ENCODE measurements around the gene TASP1. TPM values are rescaled to one million over a fixed set of nuclear protein-coding genes. Genes with fewer than 3 reads are reported as not detected.

Gene TASP1
- total RNA-seq, 2 experiments from 2014 or later: 10.7 to 11.3 TPM

DNA sequence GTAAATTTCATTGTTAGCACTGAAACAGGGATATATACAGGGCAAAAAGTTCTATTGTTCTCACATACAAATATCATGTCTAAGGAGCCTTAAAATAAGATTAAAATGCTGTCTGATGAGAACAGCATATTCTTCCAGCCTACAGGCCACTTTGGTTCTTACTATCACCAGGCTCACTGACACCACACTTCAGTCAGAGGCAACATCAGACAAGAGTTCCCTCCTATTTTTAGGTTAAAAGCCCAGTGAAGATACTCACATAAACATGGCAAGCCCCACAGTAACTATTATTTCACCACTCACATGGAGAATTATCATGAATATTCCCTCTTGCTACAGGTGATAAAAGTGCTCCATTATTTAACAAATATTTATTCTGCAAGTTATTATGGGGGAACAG, 241.9 kb downstream of the TASP1 start:
- Histone ChIP-seq H3K9me3 (ENCODE audit: control insufficient read depth in 1 of 2, insufficient read depth in 1 of 2, low read length in 2 of 2) (no peaks in the 10 kb centered on the region), H3K4me3 (ENCODE audit: low read length) (no peak overlapping the region), H3K27ac (ENCODE audit: low read depth in 1 of 2, low read length in 2 of 2) (no peak overlapping the region), H3K4me1 (ENCODE audit: insufficient read depth, low read length) (no peaks in the 10 kb centered on the region), H3K27me3 (ENCODE audit: control insufficient read depth in 1 of 2, insufficient read depth in 2 of 2, low read length in 2 of 2) (no peaks in the 10 kb centered on the region), H3K36me3 (ENCODE audit: insufficient read depth, low read length) (no peaks in the 10 kb centered on the region)
- ChIA-PET CTCF (no interaction called here), POLR2A (no interaction called here)
- Mint-ChIP-seq H3K27ac (no peak overlapping the region), H3K4me1 (ENCODE audit: low read depth) (no peaks in the 10 kb centered on the region), H3K27me3 (no peaks in the 10 kb centered on the region), H3K36me3 (ENCODE audit: low read depth) (peaks cover 41% of the 10 kb centered on the region), H3K9me3 (no peaks in the 10 kb centered on the region), H3K4me3 (no peak overlapping the region)
- TF ChIP-seq, protein P1, sequence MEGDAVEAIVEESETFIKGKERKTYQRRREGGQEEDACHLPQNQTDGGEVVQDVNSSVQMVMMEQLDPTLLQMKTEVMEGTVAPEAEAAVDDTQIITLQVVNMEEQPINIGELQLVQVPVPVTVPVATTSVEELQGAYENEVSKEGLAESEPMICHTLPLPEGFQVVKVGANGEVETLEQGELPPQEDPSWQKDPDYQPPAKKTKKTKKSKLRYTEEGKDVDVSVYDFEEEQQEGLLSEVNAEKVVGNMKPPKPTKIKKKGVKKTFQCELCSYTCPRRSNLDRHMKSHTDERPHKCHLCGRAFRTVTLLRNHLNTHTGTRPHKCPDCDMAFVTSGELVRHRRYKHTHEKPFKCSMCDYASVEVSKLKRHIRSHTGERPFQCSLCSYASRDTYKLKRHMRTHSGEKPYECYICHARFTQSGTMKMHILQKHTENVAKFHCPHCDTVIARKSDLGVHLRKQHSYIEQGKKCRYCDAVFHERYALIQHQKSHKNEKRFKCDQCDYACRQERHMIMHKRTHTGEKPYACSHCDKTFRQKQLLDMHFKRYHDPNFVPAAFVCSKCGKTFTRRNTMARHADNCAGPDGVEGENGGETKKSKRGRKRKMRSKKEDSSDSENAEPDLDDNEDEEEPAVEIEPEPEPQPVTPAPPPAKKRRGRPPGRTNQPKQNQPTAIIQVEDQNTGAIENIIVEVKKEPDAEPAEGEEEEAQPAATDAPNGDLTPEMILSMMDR (IDR thresholded peaks at IDR 0.05): no peak
- DNase-seq (no peak), ATAC-seq (ENCODE audit: poor library complexity) (no peak)
- intact Hi-C loops (cut with DNase I, micrococcal nuclease): no loop called here

DNA sequence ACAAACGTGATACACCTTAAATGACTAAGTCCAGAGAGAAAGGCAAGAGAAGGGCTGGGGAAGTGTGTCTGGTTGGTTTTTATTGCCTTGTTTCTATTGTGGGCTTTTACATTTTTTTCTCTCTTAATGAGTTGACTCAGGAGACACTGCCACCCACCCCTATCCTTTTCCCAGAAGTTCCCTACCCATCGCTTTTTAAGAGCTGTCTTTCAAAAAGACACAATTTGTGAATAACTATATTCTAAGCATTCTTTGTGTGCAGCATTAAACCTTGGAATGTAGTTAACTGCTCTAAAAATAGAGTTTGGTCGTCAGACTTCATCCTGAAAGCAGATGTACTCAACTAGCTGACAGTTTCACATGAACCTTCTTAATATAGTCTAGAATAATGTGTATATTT, 242.7 kb downstream of the TASP1 start:
- Mint-ChIP-seq H3K36me3 (ENCODE audit: low read depth) (peaks cover 47% of the 10 kb centered on the region), H3K27ac (no peak overlapping the region), H3K4me1 (ENCODE audit: low read depth) (no peaks in the 10 kb centered on the region), H3K27me3 (no peaks in the 10 kb centered on the region), H3K9me3 (no peaks in the 10 kb centered on the region), H3K4me3 (no peak overlapping the region)
- H3K4me1 ChIP-seq (ENCODE audit: insufficient read depth, low read length): no peaks in the 10 kb centered on the region
- CTCF ChIA-PET: no interaction called here
- intact Hi-C loops (cut with DNase I, micrococcal nuclease): no loop called here
- DNase-seq (no peak), ATAC-seq (ENCODE audit: poor library complexity) (no peak)
- no peaks in the 10 kb centered on the region for H3K9me3 ChIP-seq (ENCODE audit: control insufficient read depth in 1 of 2, insufficient read depth in 1 of 2, low read length in 2 of 2)
- POLR2A ChIA-PET: no interaction called here
- TF ChIP-seq, protein P1 (IDR thresholded peaks at IDR 0.05): no peak
- no peaks in the 10 kb centered on the region for H3K36me3 ChIP-seq (ENCODE audit: insufficient read depth, low read length)
- no peaks in the 10 kb centered on the region for H3K27me3 ChIP-seq (ENCODE audit: control insufficient read depth in 1 of 2, insufficient read depth in 2 of 2, low read length in 2 of 2)
- H3K27ac ChIP-seq (ENCODE audit: low read depth in 1 of 2, low read length in 2 of 2): no peak overlapping the region
- no peak overlapping the region for H3K4me3 ChIP-seq (ENCODE audit: low read length)

DNA sequence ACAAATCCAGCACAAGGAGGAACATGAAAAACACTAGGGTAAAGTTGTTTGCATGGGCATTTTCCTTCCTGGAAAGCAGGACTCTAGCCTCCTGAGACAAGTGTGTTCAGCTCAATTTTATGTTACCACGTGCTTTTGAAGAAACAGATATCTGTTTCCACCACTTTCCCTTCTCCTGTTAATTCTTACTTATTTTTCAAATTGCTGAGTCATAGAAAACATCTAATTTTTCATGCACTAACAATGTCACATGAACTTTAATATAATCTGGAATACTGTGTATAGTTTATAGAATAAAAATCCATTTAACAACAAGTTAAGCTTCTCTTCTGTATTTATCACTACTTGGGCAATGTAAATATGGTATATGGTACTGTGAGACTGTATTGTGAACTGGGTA, 243.5 kb downstream of the TASP1 start:
- Mint-ChIP-seq H3K4me3 (no peak overlapping the region), H3K9me3 (no peaks in the 10 kb centered on the region), H3K27ac (no peak overlapping the region), H3K4me1 (ENCODE audit: low read depth) (no peaks in the 10 kb centered on the region), H3K27me3 (no peaks in the 10 kb centered on the region), H3K36me3 (ENCODE audit: low read depth) (peaks cover 55% of the 10 kb centered on the region)
- H3K27me3 ChIP-seq (ENCODE audit: control insufficient read depth in 1 of 2, insufficient read depth in 2 of 2, low read length in 2 of 2): no peaks in the 10 kb centered on the region
- H3K4me3 ChIP-seq (ENCODE audit: low read length): no peak overlapping the region
- no peak overlapping the region for H3K27ac ChIP-seq (ENCODE audit: low read depth in 1 of 2, low read length in 2 of 2)
- peaks cover 3% of the 10 kb centered on the region for H3K36me3 ChIP-seq (ENCODE audit: insufficient read depth, low read length)
- CTCF ChIA-PET: no interaction called here
- ATAC-seq (ENCODE audit: poor library complexity) (no peak), DNase-seq (no peak)
- TF ChIP-seq, protein P1 (IDR thresholded peaks at IDR 0.05): no peak
- H3K4me1 ChIP-seq (ENCODE audit: insufficient read depth, low read length): no peaks in the 10 kb centered on the region
- peaks cover 0 to 2% of the 10 kb centered on the region in 2 experiments for H3K9me3 ChIP-seq (ENCODE audit: control insufficient read depth in 1 of 2, insufficient read depth in 1 of 2, low read length in 2 of 2)
- POLR2A ChIA-PET: no interaction called here
- intact Hi-C loops (cut with DNase I, micrococcal nuclease): no loop called here
